ENCODE measurements around the gene KIAA1328.
"Not testable (repeated sequence)": the region's sequence is repeated elsewhere in the genome, so short reads cannot be mapped to it uniquely, and the experiment has no call there.

The KIAA1328 gene

GRCh38 chr18:36811955-36812354, 17.0 kb upstream of the KIAA1328 start:
- H3K4me3 ChIP-seq (ENCODE audit: low read depth, low read length): no peak overlapping the region
- H3K9ac ChIP-seq (ENCODE audit: low read depth, low read length): no peak overlapping the region
- no peaks in the 10 kb centered on the region for H3K9me3 ChIP-seq (ENCODE audit: control insufficient read depth, insufficient read depth, low read length)
- peaks cover 3% of the 10 kb centered on the region for H3K36me3 ChIP-seq (ENCODE audit: control insufficient read depth, insufficient read depth, low read length)
- no peaks in the 10 kb centered on the region for H3K4me1 ChIP-seq (ENCODE audit: control insufficient read depth, insufficient read depth, low read length)
- no peaks in the 10 kb centered on the region for H3K27me3 ChIP-seq (ENCODE audit: control insufficient read depth, insufficient read depth, low read length)

- Histone ChIP-seq H3K27me3 (ENCODE audit: control insufficient read depth, insufficient read depth, low read length) (no peaks in the 10 kb centered on the region), H3K9me3 (ENCODE audit: control insufficient read depth, insufficient read depth, low read length) (no peaks in the 10 kb centered on the region), H3K36me3 (ENCODE audit: control insufficient read depth, insufficient read depth, low read length) (peaks cover 3% of the 10 kb centered on the region), H3K4me3 (ENCODE audit: low read depth, low read length) (no peak overlapping the region), H3K9ac (ENCODE audit: low read depth, low read length) (no peak overlapping the region), H3K4me1 (ENCODE audit: control insufficient read depth, insufficient read depth, low read length) (no peaks in the 10 kb centered on the region)
Observed at GRCh38 chr18:36812678-36813077, 16.2 kb upstream of the KIAA1328 start.

GRCh38 chr18:36813101-36813775, 15.7 kb upstream of the KIAA1328 start:
- peaks cover 3% of the 10 kb centered on the region for H3K36me3 ChIP-seq (ENCODE audit: control insufficient read depth, insufficient read depth, low read length)
- H3K4me1 ChIP-seq (ENCODE audit: control insufficient read depth, insufficient read depth, low read length): no peaks in the 10 kb centered on the region
- H3K9ac ChIP-seq (ENCODE audit: low read depth, low read length): no peak overlapping the region
- no peaks in the 10 kb centered on the region for H3K9me3 ChIP-seq (ENCODE audit: control insufficient read depth, insufficient read depth, low read length)
- no peaks in the 10 kb centered on the region for H3K27me3 ChIP-seq (ENCODE audit: control insufficient read depth, insufficient read depth, low read length)
- H3K4me3 ChIP-seq (ENCODE audit: low read depth, low read length): no peak overlapping the region

- H3K36me3 ChIP-seq (ENCODE audit: control insufficient read depth, insufficient read depth, low read length): peaks cover 3% of the 10 kb centered on the region
- H3K4me1 ChIP-seq (ENCODE audit: control insufficient read depth, insufficient read depth, low read length): no peaks in the 10 kb centered on the region
- H3K27me3 ChIP-seq (ENCODE audit: control insufficient read depth, insufficient read depth, low read length): no peaks in the 10 kb centered on the region
- H3K9me3 ChIP-seq (ENCODE audit: control insufficient read depth, insufficient read depth, low read length): no peaks in the 10 kb centered on the region
- no peak overlapping the region for H3K9ac ChIP-seq (ENCODE audit: low read depth, low read length)
- H3K4me3 ChIP-seq (ENCODE audit: low read depth, low read length): no peak overlapping the region
Observed at GRCh38 chr18:36813824-36814223, 15.1 kb upstream of the KIAA1328 start.

GRCh38 chr18:36814994-36815393, 13.9 kb upstream of the KIAA1328 start:
- Histone ChIP-seq H3K4me1 (ENCODE audit: control insufficient read depth, insufficient read depth, low read length) (no peaks in the 10 kb centered on the region), H3K4me3 (ENCODE audit: low read depth, low read length) (no peak overlapping the region), H3K9ac (ENCODE audit: low read depth, low read length) (peak overlapping the region; percentile 12), H3K9me3 (ENCODE audit: control insufficient read depth, insufficient read depth, low read length) (no peaks in the 10 kb centered on the region), H3K36me3 (ENCODE audit: control insufficient read depth, insufficient read depth, low read length) (peaks cover 3% of the 10 kb centered on the region), H3K27me3 (ENCODE audit: control insufficient read depth, insufficient read depth, low read length) (no peaks in the 10 kb centered on the region)

- not testable (repeated sequence) for H3K27me3 ChIP-seq (ENCODE audit: control insufficient read depth, insufficient read depth, low read length); H3K4me3 ChIP-seq (ENCODE audit: low read depth, low read length); H3K36me3 ChIP-seq (ENCODE audit: control insufficient read depth, insufficient read depth, low read length); H3K9me3 ChIP-seq (ENCODE audit: control insufficient read depth, insufficient read depth, low read length); H3K4me1 ChIP-seq (ENCODE audit: control insufficient read depth, insufficient read depth, low read length); H3K9ac ChIP-seq (ENCODE audit: low read depth, low read length)
Observed at GRCh38 chr18:36816096-36816495, 12.8 kb upstream of the KIAA1328 start.

- Histone ChIP-seq H3K9me3 (ENCODE audit: control insufficient read depth, insufficient read depth, low read length) (no peaks in the 10 kb centered on the region), H3K36me3 (ENCODE audit: control insufficient read depth, insufficient read depth, low read length) (peaks cover 3% of the 10 kb centered on the region), H3K4me3 (ENCODE audit: low read depth, low read length) (no peak overlapping the region), H3K4me1 (ENCODE audit: control insufficient read depth, insufficient read depth, low read length) (no peaks in the 10 kb centered on the region), H3K9ac (ENCODE audit: low read depth, low read length) (no peak overlapping the region), H3K27me3 (ENCODE audit: control insufficient read depth, insufficient read depth, low read length) (no peaks in the 10 kb centered on the region)
Observed at GRCh38 chr18:36817039-36817438, 11.9 kb upstream of the KIAA1328 start.

- H3K4me3 ChIP-seq (ENCODE audit: low read depth, low read length): no peak overlapping the region
- H3K9me3 ChIP-seq (ENCODE audit: control insufficient read depth, insufficient read depth, low read length): no peaks in the 10 kb centered on the region
- H3K9ac ChIP-seq (ENCODE audit: low read depth, low read length): no peak overlapping the region
- no peaks in the 10 kb centered on the region for H3K27me3 ChIP-seq (ENCODE audit: control insufficient read depth, insufficient read depth, low read length)
- no peaks in the 10 kb centered on the region for H3K36me3 ChIP-seq (ENCODE audit: control insufficient read depth, insufficient read depth, low read length)
- no peaks in the 10 kb centered on the region for H3K4me1 ChIP-seq (ENCODE audit: control insufficient read depth, insufficient read depth, low read length)
Observed at GRCh38 chr18:36818652-36819051, 10.3 kb upstream of the KIAA1328 start.

- Histone ChIP-seq H3K4me3 (ENCODE audit: low read depth, low read length) (no peak overlapping the region), H3K4me1 (ENCODE audit: control insufficient read depth, insufficient read depth, low read length) (no peaks in the 10 kb centered on the region), H3K9me3 (ENCODE audit: control insufficient read depth, insufficient read depth, low read length) (no peaks in the 10 kb centered on the region), H3K9ac (ENCODE audit: low read depth, low read length) (no peak overlapping the region), H3K27me3 (ENCODE audit: control insufficient read depth, insufficient read depth, low read length) (no peaks in the 10 kb centered on the region), H3K36me3 (ENCODE audit: control insufficient read depth, insufficient read depth, low read length) (no peaks in the 10 kb centered on the region)
Observed at GRCh38 chr18:36819621-36820020, 9.3 kb upstream of the KIAA1328 start.

GRCh38 chr18:36821681-36822080, 7.2 kb upstream of the KIAA1328 start:
- no peaks in the 10 kb centered on the region for H3K9me3 ChIP-seq (ENCODE audit: control insufficient read depth, insufficient read depth, low read length)
- H3K36me3 ChIP-seq (ENCODE audit: control insufficient read depth, insufficient read depth, low read length): no peaks in the 10 kb centered on the region
- H3K27me3 ChIP-seq (ENCODE audit: control insufficient read depth, insufficient read depth, low read length): no peaks in the 10 kb centered on the region
- no peak overlapping the region for H3K4me3 ChIP-seq (ENCODE audit: low read depth, low read length)
- no peak overlapping the region for H3K9ac ChIP-seq (ENCODE audit: low read depth, low read length)
- H3K4me1 ChIP-seq (ENCODE audit: control insufficient read depth, insufficient read depth, low read length): no peaks in the 10 kb centered on the region

- Histone ChIP-seq H3K4me1 (ENCODE audit: control insufficient read depth, insufficient read depth, low read length) (peaks cover 2% of the 10 kb centered on the region), H3K27me3 (ENCODE audit: control insufficient read depth, insufficient read depth, low read length) (no peaks in the 10 kb centered on the region), H3K9ac (ENCODE audit: low read depth, low read length) (no peak overlapping the region), H3K9me3 (ENCODE audit: control insufficient read depth, insufficient read depth, low read length) (no peaks in the 10 kb centered on the region), H3K4me3 (ENCODE audit: low read depth, low read length) (no peak overlapping the region), H3K36me3 (ENCODE audit: control insufficient read depth, insufficient read depth, low read length) (no peaks in the 10 kb centered on the region)
Observed at GRCh38 chr18:36825526-36825925, 3.4 kb upstream of the KIAA1328 start.

- no peak overlapping the region for H3K4me3 ChIP-seq (ENCODE audit: low read depth, low read length)
- no peak overlapping the region for H3K9ac ChIP-seq (ENCODE audit: low read depth, low read length)
- no peaks in the 10 kb centered on the region for H3K36me3 ChIP-seq (ENCODE audit: control insufficient read depth, insufficient read depth, low read length)
- H3K27me3 ChIP-seq (ENCODE audit: control insufficient read depth, insufficient read depth, low read length): no peaks in the 10 kb centered on the region
- H3K4me1 ChIP-seq (ENCODE audit: control insufficient read depth, insufficient read depth, low read length): peaks cover 2% of the 10 kb centered on the region
- no peaks in the 10 kb centered on the region for H3K9me3 ChIP-seq (ENCODE audit: control insufficient read depth, insufficient read depth, low read length)
Observed at GRCh38 chr18:36826556-36826955, 2.4 kb upstream of the KIAA1328 start.
